Colonic mucosa (tissue), 4 donors: Measurements from ENCODE around the gene AEBP2. TPM values are rescaled to one million over a fixed set of nuclear protein-coding genes. Genes with fewer than 3 reads are reported as not detected.

Experiments used
- DNase-seq: peaks from one replicate; pipeline ENCODE4 v3.0.0-alpha.2; 2020
- H3K27ac ChIP-seq: fragments of 200-600 bp; one replicate; pipeline ENCODE4 v1.8.0; 2021
- H3K27me3 ChIP-seq: fragments of 200-600 bp; one replicate; pipeline ENCODE4 v1.8.0; 2021
- H3K36me3 ChIP-seq: fragments of 200-600 bp; one replicate; pipeline ENCODE4 v1.8.0; 2021
- H3K4me1 ChIP-seq: fragments of 200-600 bp; one replicate; pipeline ENCODE4 v1.8.0; 2021; ENCODE audit warnings: mild to moderate bottlenecking
- H3K4me3 ChIP-seq: fragments of 200-600 bp; one replicate; pipeline ENCODE4 v1.8.0; 2021
- H3K9ac ChIP-seq, 2 donors: one replicate each; pipeline ENCODE4 v1.7.0; 2013; ENCODE audit warnings: control low read depth in 2 of 2, low read depth in 2 of 2, low read length in 2 of 2
- H3K9me3 ChIP-seq: fragments of 200-600 bp; one replicate; pipeline ENCODE4 v1.8.0; 2021
- CTCF ChIP-seq: fragments of 200-600 bp; IDR thresholded peaks from one replicate; pipeline ENCODE4 v1.8.0; 2022; ENCODE audit warnings: antibody characterized with exemption, mild to moderate bottlenecking
- intact Hi-C: fragments of 100-400 bp; cut with DNase I; formaldehyde crosslinking; loops from one replicate; pipeline ENCODE4 v1.14.1; 2022
- total RNA-seq, 2 donors: library from RNA; stranded (reverse); fragmentation: NEBNext Ultra II Directional in 1 of 2; extraction: Animal tissue kit (Norgen Biotek cat#: 25700) in 1 of 2; gene quantifications; one replicate each; pipeline ENCODE4 v1.2.1, GENCODE V29; 2021
- donor health status: healthy.
- donor health status: DM: no; HTN: no; CAD: no.
- donor health status: DM: no; HTN: no; CAD: no.

AEBP2 gene
- total RNA-seq, 2 donors from 2014 or later, result 25.5 to 37.7 TPM

GRCh38 chr12:19499030-19499429 lies 59.7 kb downstream of the AEBP2 start:
- Histone ChIP-seq H3K36me3 (no peaks in the 10 kb centered on the region), H3K4me3 (no peak overlapping the region), H3K4me1 (no peaks in the 10 kb centered on the region), H3K9me3 (no peaks in the 10 kb centered on the region), H3K27me3 (no peaks in the 10 kb centered on the region), H3K27ac (no peak overlapping the region), H3K9ac (no peak overlapping the region)
- intact Hi-C loops, result no loop called here
- TF ChIP-seq CTCF, result no peak
- DNase-seq, result no peak

- no peaks in the 10 kb centered on the region for H3K4me1 ChIP-seq
- no peak overlapping the region for H3K9ac ChIP-seq
- intact Hi-C loops, result no loop called here
- no peak overlapping the region for H3K27ac ChIP-seq
- H3K27me3 ChIP-seq, result no peaks in the 10 kb centered on the region
- no peaks in the 10 kb centered on the region for H3K9me3 ChIP-seq
- DNase-seq, result no peak
- H3K4me3 ChIP-seq, result no peak overlapping the region
- no peak for TF ChIP-seq CTCF
- H3K36me3 ChIP-seq, result no peaks in the 10 kb centered on the region
Observed at GRCh38 chr12:19506497-19506896, 67.2 kb downstream of the AEBP2 start.

GRCh38 chr12:19507823-19508222 lies 68.5 kb downstream of the AEBP2 start:
- Histone ChIP-seq H3K4me1 (no peaks in the 10 kb centered on the region), H3K9me3 (no peaks in the 10 kb centered on the region), H3K36me3 (no peaks in the 10 kb centered on the region), H3K27me3 (no peaks in the 10 kb centered on the region), H3K4me3 (no peak overlapping the region), H3K9ac (no peak overlapping the region), H3K27ac (no peak overlapping the region)
- no peak for TF ChIP-seq CTCF
- no peak for DNase-seq
- intact Hi-C loops, result no loop called here

- Histone ChIP-seq H3K36me3 (no peaks in the 10 kb centered on the region), H3K27me3 (no peaks in the 10 kb centered on the region), H3K9ac (no peak overlapping the region), H3K27ac (no peak overlapping the region), H3K4me1 (no peaks in the 10 kb centered on the region), H3K4me3 (no peak overlapping the region), H3K9me3 (no peaks in the 10 kb centered on the region)
- no peak for TF ChIP-seq CTCF
- intact Hi-C loops, result no loop called here
- DNase-seq, result no peak
Observed at GRCh38 chr12:19510461-19510860, 71.2 kb downstream of the AEBP2 start.

GRCh38 chr12:19515179-19515578 lies 75.9 kb downstream of the AEBP2 start:
- Histone ChIP-seq H3K36me3 (no peaks in the 10 kb centered on the region), H3K27ac (no peak overlapping the region), H3K27me3 (no peaks in the 10 kb centered on the region), H3K4me1 (no peaks in the 10 kb centered on the region), H3K4me3 (no peak overlapping the region), H3K9me3 (no peaks in the 10 kb centered on the region), H3K9ac (no peak overlapping the region)
- intact Hi-C loops, result no loop called here
- no peak for TF ChIP-seq CTCF
- DNase-seq, result no peak

GRCh38 chr12:19517583-19517982 lies 78.3 kb downstream of the AEBP2 start:
- Histone ChIP-seq H3K4me1 (no peaks in the 10 kb centered on the region), H3K27me3 (no peaks in the 10 kb centered on the region)
- intact Hi-C loops, result no loop called here

More at GRCh38 chr12:19517583-19517982, 78.3 kb downstream of the AEBP2 start:
- Histone ChIP-seq H3K9me3 (no peaks in the 10 kb centered on the region), H3K27ac (no peak overlapping the region), H3K9ac (no peak overlapping the region), H3K36me3 (no peaks in the 10 kb centered on the region), H3K4me3 (no peak overlapping the region)
- TF ChIP-seq CTCF, result no peak
- DNase-seq, result no peak
